Stimulated activated CD8-positive, alpha-beta memory T cell treated with anti-CD3 and anti-CD28 coated beads, Interleukin-12 subunit alpha, Interleukin-12 subunit beta, amount 100 ng/mL, for 24 hours (primary cell): ENCODE data around the gene RPL36AL.

ENCODE experiments used
- DNase-seq: peaks from one replicate; pipeline ENCODE4 v3.0.0-alpha.2; 2020; ENCODE audit errors: extremely low read depth

The RPL36AL gene

GRCh38 chr14:49581209-49582112 is 39.0 kb downstream of the RPL36AL start:
- no peak for DNase-seq

GRCh38 chr14:49579841-49580240 is 40.6 kb downstream of the RPL36AL start:
- no peak for DNase-seq

GRCh38 chr14:49578141-49578540 is 42.3 kb downstream of the RPL36AL start:
- no peak for DNase-seq

GRCh38 chr14:49574038-49574437 is 46.4 kb downstream of the RPL36AL start:
- no peak for DNase-seq

GRCh38 chr14:49569281-49569680 is 51.1 kb downstream of the RPL36AL start:
- no peak for DNase-seq
